ENCODE data around the gene GNB3. TPM values are rescaled to one million over a fixed set of nuclear protein-coding genes. Genes with fewer than 3 reads are reported as not detected.

Gene GNB3
- total and polyA plus RNA-seq, 4 donors = under 0.01 to 0.12 TPM; not detected in 2

GRCh38 chr12:6824901-6825381 lies 15.8 kb upstream of the GNB3 start:
- H3K4me3 ChIP-seq (ENCODE audit: low read depth in 1 of 3, low read length in 3 of 3) = no peak overlapping the region

More at GRCh38 chr12:6824901-6825381, 15.8 kb upstream of the GNB3 start:
- no peaks in the 10 kb centered on the region for H3K9me3 ChIP-seq (ENCODE audit: control insufficient read depth in 4 of 4, low read length in 3 of 4)
- no peak overlapping the region for H3K27ac ChIP-seq (ENCODE audit: low read depth in 1 of 2, low read length in 2 of 2)
- no peak overlapping the region for H3K9ac ChIP-seq (ENCODE audit: low read depth in 1 of 2, low read length in 2 of 2)
- no peaks in the 10 kb centered on the region for H3K36me3 ChIP-seq (ENCODE audit: control insufficient read depth in 4 of 4, insufficient read depth in 3 of 4, low read depth in 1 of 4, low read length in 3 of 4)
- 58% methylated on average over 12 of the region's 12 CpGs for WGBS
- peaks cover 10 to 38% (median 22%) of the 10 kb centered on the region in 4 donors for H3K4me1 ChIP-seq (ENCODE audit: control insufficient read depth in 4 of 4, insufficient read depth in 4 of 4, low read length in 3 of 4)
- TF ChIP-seq YY1 (IDR thresholded peaks at IDR 0.05) (no peak), GABPA (IDR thresholded peaks at IDR 0.05 in 1 of 2, conservative IDR thresholded peaks at IDR 0.05 in 1 of 2) (no peak), TAF1 (conservative IDR thresholded peaks at IDR 0.05) (no peak), HNF4A (conservative IDR thresholded peaks at IDR 0.05) (no peak), MAX (IDR thresholded peaks at IDR 0.05) (no peak), EGR1 (IDR thresholded peaks at IDR 0.05; ENCODE audit: low read depth in 2 of 2) (no peak), JUND (IDR thresholded peaks at IDR 0.05) (no peak), RXRA (IDR thresholded peaks at IDR 0.05) (no peak), FOXA1 (IDR thresholded peaks at IDR 0.05) (no peak)
- TF ChIP-seq, protein P1, sequence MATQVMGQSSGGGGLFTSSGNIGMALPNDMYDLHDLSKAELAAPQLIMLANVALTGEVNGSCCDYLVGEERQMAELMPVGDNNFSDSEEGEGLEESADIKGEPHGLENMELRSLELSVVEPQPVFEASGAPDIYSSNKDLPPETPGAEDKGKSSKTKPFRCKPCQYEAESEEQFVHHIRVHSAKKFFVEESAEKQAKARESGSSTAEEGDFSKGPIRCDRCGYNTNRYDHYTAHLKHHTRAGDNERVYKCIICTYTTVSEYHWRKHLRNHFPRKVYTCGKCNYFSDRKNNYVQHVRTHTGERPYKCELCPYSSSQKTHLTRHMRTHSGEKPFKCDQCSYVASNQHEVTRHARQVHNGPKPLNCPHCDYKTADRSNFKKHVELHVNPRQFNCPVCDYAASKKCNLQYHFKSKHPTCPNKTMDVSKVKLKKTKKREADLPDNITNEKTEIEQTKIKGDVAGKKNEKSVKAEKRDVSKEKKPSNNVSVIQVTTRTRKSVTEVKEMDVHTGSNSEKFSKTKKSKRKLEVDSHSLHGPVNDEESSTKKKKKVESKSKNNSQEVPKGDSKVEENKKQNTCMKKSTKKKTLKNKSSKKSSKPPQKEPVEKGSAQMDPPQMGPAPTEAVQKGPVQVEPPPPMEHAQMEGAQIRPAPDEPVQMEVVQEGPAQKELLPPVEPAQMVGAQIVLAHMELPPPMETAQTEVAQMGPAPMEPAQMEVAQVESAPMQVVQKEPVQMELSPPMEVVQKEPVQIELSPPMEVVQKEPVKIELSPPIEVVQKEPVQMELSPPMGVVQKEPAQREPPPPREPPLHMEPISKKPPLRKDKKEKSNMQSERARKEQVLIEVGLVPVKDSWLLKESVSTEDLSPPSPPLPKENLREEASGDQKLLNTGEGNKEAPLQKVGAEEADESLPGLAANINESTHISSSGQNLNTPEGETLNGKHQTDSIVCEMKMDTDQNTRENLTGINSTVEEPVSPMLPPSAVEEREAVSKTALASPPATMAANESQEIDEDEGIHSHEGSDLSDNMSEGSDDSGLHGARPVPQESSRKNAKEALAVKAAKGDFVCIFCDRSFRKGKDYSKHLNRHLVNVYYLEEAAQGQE (IDR thresholded peaks at IDR 0.05) = no peak
- TF ChIP-seq, protein P2, sequence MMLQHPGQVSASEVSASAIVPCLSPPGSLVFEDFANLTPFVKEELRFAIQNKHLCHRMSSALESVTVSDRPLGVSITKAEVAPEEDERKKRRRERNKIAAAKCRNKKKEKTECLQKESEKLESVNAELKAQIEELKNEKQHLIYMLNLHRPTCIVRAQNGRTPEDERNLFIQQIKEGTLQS (IDR thresholded peaks at IDR 0.05) = no peak
- TF ChIP-seq, protein P3, sequence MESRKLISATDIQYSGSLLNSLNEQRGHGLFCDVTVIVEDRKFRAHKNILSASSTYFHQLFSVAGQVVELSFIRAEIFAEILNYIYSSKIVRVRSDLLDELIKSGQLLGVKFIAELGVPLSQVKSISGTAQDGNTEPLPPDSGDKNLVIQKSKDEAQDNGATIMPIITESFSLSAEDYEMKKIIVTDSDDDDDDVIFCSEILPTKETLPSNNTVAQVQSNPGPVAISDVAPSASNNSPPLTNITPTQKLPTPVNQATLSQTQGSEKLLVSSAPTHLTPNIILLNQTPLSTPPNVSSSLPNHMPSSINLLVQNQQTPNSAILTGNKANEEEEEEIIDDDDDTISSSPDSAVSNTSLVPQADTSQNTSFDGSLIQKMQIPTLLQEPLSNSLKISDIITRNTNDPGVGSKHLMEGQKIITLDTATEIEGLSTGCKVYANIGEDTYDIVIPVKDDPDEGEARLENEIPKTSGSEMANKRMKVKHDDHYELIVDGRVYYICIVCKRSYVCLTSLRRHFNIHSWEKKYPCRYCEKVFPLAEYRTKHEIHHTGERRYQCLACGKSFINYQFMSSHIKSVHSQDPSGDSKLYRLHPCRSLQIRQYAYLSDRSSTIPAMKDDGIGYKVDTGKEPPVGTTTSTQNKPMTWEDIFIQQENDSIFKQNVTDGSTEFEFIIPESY (IDR thresholded peaks at IDR 0.05) = no peak
- TF ChIP-seq, protein P4, sequence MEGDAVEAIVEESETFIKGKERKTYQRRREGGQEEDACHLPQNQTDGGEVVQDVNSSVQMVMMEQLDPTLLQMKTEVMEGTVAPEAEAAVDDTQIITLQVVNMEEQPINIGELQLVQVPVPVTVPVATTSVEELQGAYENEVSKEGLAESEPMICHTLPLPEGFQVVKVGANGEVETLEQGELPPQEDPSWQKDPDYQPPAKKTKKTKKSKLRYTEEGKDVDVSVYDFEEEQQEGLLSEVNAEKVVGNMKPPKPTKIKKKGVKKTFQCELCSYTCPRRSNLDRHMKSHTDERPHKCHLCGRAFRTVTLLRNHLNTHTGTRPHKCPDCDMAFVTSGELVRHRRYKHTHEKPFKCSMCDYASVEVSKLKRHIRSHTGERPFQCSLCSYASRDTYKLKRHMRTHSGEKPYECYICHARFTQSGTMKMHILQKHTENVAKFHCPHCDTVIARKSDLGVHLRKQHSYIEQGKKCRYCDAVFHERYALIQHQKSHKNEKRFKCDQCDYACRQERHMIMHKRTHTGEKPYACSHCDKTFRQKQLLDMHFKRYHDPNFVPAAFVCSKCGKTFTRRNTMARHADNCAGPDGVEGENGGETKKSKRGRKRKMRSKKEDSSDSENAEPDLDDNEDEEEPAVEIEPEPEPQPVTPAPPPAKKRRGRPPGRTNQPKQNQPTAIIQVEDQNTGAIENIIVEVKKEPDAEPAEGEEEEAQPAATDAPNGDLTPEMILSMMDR (IDR thresholded peaks at IDR 0.05; ENCODE audit: low read depth, low read length, missing input control) = no peak
- peaks cover 0 to 2% (median 0%) of the 10 kb centered on the region in 4 donors for H3K27me3 ChIP-seq (ENCODE audit: control insufficient read depth in 4 of 4, insufficient read depth in 4 of 4, low read length in 3 of 4)
- no peak for DNase-seq (ENCODE audit: low spot score)
